Stimulated activated CD8-positive, alpha-beta memory T cell treated with anti-CD3 and anti-CD28 coated beads, Interleukin-4, amount 100 ng/mL, for 48 hours (primary cell): Measurements from ENCODE around the gene TH.
"Not testable (repeated sequence)": the region's sequence is repeated elsewhere in the genome, so short reads cannot be mapped to it uniquely, and the experiment has no call there.

Experiments used
- DNase-seq: peaks from one replicate; pipeline ENCODE4 v3.0.0-alpha.2; 2020

Gene TH

GRCh38 chr11:2194877-2195755 lies 23.5 kb upstream of the TH start:
- DNase-seq, result peak; percentile 82

- DNase-seq, result not testable (repeated sequence)
Observed at GRCh38 chr11:2193888-2194595, 22.4 kb upstream of the TH start.

- DNase-seq, result no peak
Observed at GRCh38 chr11:2193099-2193887, 21.7 kb upstream of the TH start.

- DNase-seq, result no peak
Observed at GRCh38 chr11:2192435-2192834, 20.8 kb upstream of the TH start.

- no peak for DNase-seq
Observed at GRCh38 chr11:2191883-2192282, 20.3 kb upstream of the TH start.

- DNase-seq, result no peak
Observed at GRCh38 chr11:2190657-2191471, 19.2 kb upstream of the TH start.

- DNase-seq, result no peak
Observed at GRCh38 chr11:2189938-2190656, 18.5 kb upstream of the TH start.

- no peak for DNase-seq
Observed at GRCh38 chr11:2188745-2189144, 17.1 kb upstream of the TH start.

GRCh38 chr11:2187280-2187707 lies 15.7 kb upstream of the TH start:
- no peak for DNase-seq

- peak; percentile 64 for DNase-seq
Observed at GRCh38 chr11:2186669-2187279, 15.2 kb upstream of the TH start.

GRCh38 chr11:2185324-2186085 lies 13.9 kb upstream of the TH start:
- no peak for DNase-seq

- no peak for DNase-seq
Observed at GRCh38 chr11:2182692-2183474, 11.3 kb upstream of the TH start.

- DNase-seq, result no peak
Observed at GRCh38 chr11:2182075-2182474, 10.5 kb upstream of the TH start.

- DNase-seq, result no peak
Observed at GRCh38 chr11:2180789-2181370, 9.3 kb upstream of the TH start.

- no peak for DNase-seq
Observed at GRCh38 chr11:2180347-2180746, 8.7 kb upstream of the TH start.

GRCh38 chr11:2179516-2179915 lies 7.9 kb upstream of the TH start:
- DNase-seq, result no peak

- no peak for DNase-seq
Observed at GRCh38 chr11:2178906-2179494, 7.4 kb upstream of the TH start.

GRCh38 chr11:2178055-2178773 lies 6.6 kb upstream of the TH start:
- not testable (repeated sequence) for DNase-seq
